B cell (primary cell): ENCODE results near the gene CPD. TPM values are rescaled to one million over a fixed set of nuclear protein-coding genes. Genes with fewer than 3 reads are reported as not detected.

ENCODE experiments used
- ATAC-seq: fragments of 200-7000 bp; cut with Tn5 transposase; one replicate; pipeline ENCODE4 v1.10.0; 2021; ENCODE audit warnings: low read depth, mild to moderate bottlenecking, moderate number of reproducible peaks, moderate library complexity
- CTCF ChIA-PET: fragments of 350-600 bp; sonication (Branson Sonifier 250); formaldehyde crosslinking; loops from one replicate; lab custom pipeline; 2021; ENCODE audit warnings: antibody characterized with exemption, inconsistent platforms; lab: Charles Lee
- POLR2A ChIA-PET: fragments of 350-600 bp; sonication (Branson Sonifier 250); formaldehyde crosslinking; loops from one replicate; lab custom pipeline; 2021; ENCODE audit warnings: antibody characterized with exemption; lab: Charles Lee
- DNase-seq: peaks from one replicate; pipeline ENCODE4 v3.0.0; 2013
- H2AFZ ChIP-seq: 2 replicates; pipeline ENCODE4 v1.6.1; 2012; ENCODE audit warnings: mild to moderate bottlenecking, low read depth, low read length; ENCODE audit not compliant: insufficient read depth, poor library complexity, severe bottlenecking
- H3K27ac ChIP-seq, 2 donors: 1 replicate in 1 of 2; 2 replicates in 1 of 2; pipeline ENCODE4 v1.5.1; 2012 to 2013; ENCODE audit warnings: low read length in 2 of 2, mild to moderate bottlenecking in 2 of 2, moderate library complexity in 1 of 2
- H3K27me3 ChIP-seq, 4 experiments: fragments of 200-600 bp in 1 of 4; sonication (generic) in 1 of 4; replicated peaks in 1 of 4; 1 replicate in 2 of 4; 2 replicates in 2 of 4; pipeline versions ENCODE4 v1.6.1 to v1.7.0; 2013 to 2016; ENCODE audit warnings: low read length in 3 of 4, mild to moderate bottlenecking in 2 of 4, mixed read lengths in 1 of 4, moderate library complexity in 1 of 4; ENCODE audit not compliant: insufficient read depth in 4 of 4, control insufficient read depth in 3 of 4; ENCODE audit errors: control extremely low read depth in 1 of 4
- H3K36me3 ChIP-seq, 2 experiments: replicated peaks in 1 of 2; 1 replicate in 1 of 2; 2 replicates in 1 of 2; pipeline versions ENCODE4 v1.6.1 to v1.7.1; 2013; ENCODE audit warnings: low read length in 1 of 2; ENCODE audit not compliant: insufficient read depth in 2 of 2, control insufficient read depth in 1 of 2; ENCODE audit errors: control extremely low read depth in 1 of 2, extremely low read depth in 1 of 2
- H3K4me1 ChIP-seq, 2 donors: fragments of 200-600 bp in 1 of 2; sonication (generic) in 1 of 2; 1 replicate in 1 of 2; 2 replicates in 1 of 2; pipeline versions ENCODE4 v1.5.1 to v1.6.1; 2013 to 2017; ENCODE audit warnings: low read length in 2 of 2; ENCODE audit not compliant: control insufficient read depth in 2 of 2, insufficient read depth in 2 of 2
- H3K4me2 ChIP-seq: replicated peaks from 2 replicates; pipeline ENCODE3; 2012; ENCODE audit warnings: mild to moderate bottlenecking, low read depth, low read length; ENCODE audit not compliant: poor library complexity, severe bottlenecking
- H3K4me3 ChIP-seq, 5 experiments: fragments of 200-600 bp in 1 of 5; sonication (generic) in 1 of 5; 1 replicate in 3 of 5; 2 replicates in 2 of 5; pipeline versions ENCODE4 v1.5.1 to v1.7.0; 2011 to 2016; ENCODE audit warnings: low read length in 4 of 5, mild to moderate bottlenecking in 4 of 5, low read depth in 2 of 5, control low read depth in 1 of 5, moderate library complexity in 1 of 5; ENCODE audit not compliant: insufficient read depth in 1 of 5; ENCODE audit errors: control extremely low read depth in 1 of 5, extremely low read depth in 1 of 5
- H3K79me2 ChIP-seq: fragments of 200-600 bp; sonication (generic); one replicate; pipeline ENCODE4 v1.6.0; 2016; ENCODE audit warnings: low read length; ENCODE audit not compliant: control insufficient read depth, insufficient read depth
- H3K9ac ChIP-seq: fragments of 200-600 bp; sonication (generic); 2 replicates; pipeline ENCODE4 v1.6.1; 2017; ENCODE audit warnings: mild to moderate bottlenecking, low read length, moderate library complexity
- H3K9me3 ChIP-seq, 3 donors: one replicate each; pipeline versions ENCODE4 v1.6.1 to v1.7.1; 2013; ENCODE audit warnings: low read length in 2 of 3; ENCODE audit not compliant: control insufficient read depth in 2 of 3, insufficient read depth in 1 of 3; ENCODE audit errors: control extremely low read depth in 1 of 3
- H4K20me1 ChIP-seq: 2 replicates; pipeline ENCODE4 v1.6.0; 2012; ENCODE audit warnings: mild to moderate bottlenecking, low read length; ENCODE audit not compliant: insufficient read depth, control insufficient read depth, poor library complexity, severe bottlenecking
- H3K27ac Mint-ChIP-seq: one replicate; pipeline ENCODE4 v1.8.0; 2021; ENCODE audit warnings: mixed read lengths
- H3K27me3 Mint-ChIP-seq: one replicate; pipeline ENCODE4 v1.8.0; 2021; ENCODE audit warnings: mixed read lengths
- H3K4me1 Mint-ChIP-seq: one replicate; pipeline ENCODE4 v1.8.0; 2021; ENCODE audit warnings: mixed read lengths
- H3K4me3 Mint-ChIP-seq: one replicate; pipeline ENCODE4 v1.8.0; 2021; ENCODE audit warnings: mixed read lengths
- H3K9me3 Mint-ChIP-seq: one replicate; pipeline ENCODE4 v1.8.0; 2022; ENCODE audit warnings: mixed read lengths; ENCODE audit not compliant: insufficient read depth
- CTCF ChIP-seq: fragments of 200-600 bp; IDR thresholded peaks from one replicate; pipeline ENCODE4 v1.8.0; 2022; ENCODE audit warnings: antibody characterized with exemption, mild to moderate bottlenecking
- EZH2 ChIP-seq: IDR thresholded peaks from 2 replicates; pipeline ENCODE4 v1.6.1; 2012; ENCODE audit warnings: borderline replicate concordance, low read depth, mild to moderate bottlenecking, moderate library complexity, low read length; ENCODE audit not compliant: insufficient read depth, poor library complexity, severe bottlenecking
- intact Hi-C: fragments of 100-400 bp; cut with micrococcal nuclease; formaldehyde crosslinking; loops from one replicate; pipeline ENCODE4 v1.10.0; 2022
- polyA plus RNA-seq: library from polyadenylated mRNA; depleted of rRNA; stranded (reverse); fragments of >200 nt; gene quantifications from 2 replicates; pipeline ENCODE4 v1.2.3, GENCODE V29; 2012
- total RNA-seq, 2 donors: library from RNA; stranded (reverse); fragments of 120-200 nt in 1 of 2; gene quantifications; 1 replicate in 1 of 2; 2 replicates in 1 of 2; pipeline versions ENCODE4 v1.2.3 to v1.2.4, GENCODE V29; 2013 to 2022

CPD gene
- total and polyA plus RNA-seq, 2 donors (not counting 1 experiment from before 2014, with no cell fraction given) = 1.5 to 15.6 TPM

- H3K4me2 ChIP-seq = no peak overlapping the region
- peaks cover 13% of the 10 kb centered on the region for H3K27me3 Mint-ChIP-seq
- H3K4me1 Mint-ChIP-seq = no peaks in the 10 kb centered on the region
- H3K4me3 ChIP-seq = no peak overlapping the region
- ATAC-seq = no peak
- H3K9ac ChIP-seq = no peak overlapping the region
- ChIA-PET POLR2A (no interaction called here), CTCF (interaction anchor here (1.3 kb wide), 1 partner anchor 14 kb away, joined by 5 read pairs; no protein-coding TSS in a partner anchor)
- no peaks in the 10 kb centered on the region for H3K4me1 ChIP-seq
- intact Hi-C loops = loop anchor here (10.0 kb wide), 1 partner anchor 50 kb away; no protein-coding TSS in a partner anchor
- no peaks in the 10 kb centered on the region for H4K20me1 ChIP-seq
- no peak for TF ChIP-seq CTCF
- no peak for TF ChIP-seq EZH2
- H3K9me3 Mint-ChIP-seq = no peaks in the 10 kb centered on the region
- H3K27ac Mint-ChIP-seq = no peak overlapping the region
- H3K27ac ChIP-seq = no peak overlapping the region
- no peaks in the 10 kb centered on the region for H3K79me2 ChIP-seq
- no peaks in the 10 kb centered on the region for H3K9me3 ChIP-seq
- H3K4me3 Mint-ChIP-seq = no peak overlapping the region
- H3K27me3 ChIP-seq = peaks cover 0 to 3% (median 0%) of the 10 kb centered on the region in 4 experiments
- no peak for DNase-seq
- no peak overlapping the region for H2AFZ ChIP-seq
- H3K36me3 ChIP-seq = no peaks in the 10 kb centered on the region
These were observed 24.0 kb upstream of the CPD start for GRCh38 chr17:30354701-30355100.

GRCh38 chr17:30357476-30357875, 21.3 kb upstream of the CPD start:
- H2AFZ ChIP-seq = no peak overlapping the region
- no peak overlapping the region for H3K9ac ChIP-seq
- H3K27ac Mint-ChIP-seq = no peak overlapping the region
- intact Hi-C loops = loop anchor here (10.0 kb wide), 1 partner anchor 47 kb away; no protein-coding TSS in a partner anchor
- H3K4me2 ChIP-seq = no peak overlapping the region
- ATAC-seq (no peak), DNase-seq (no peak)
- no peaks in the 10 kb centered on the region for H3K4me1 ChIP-seq
- H3K36me3 ChIP-seq = no peaks in the 10 kb centered on the region
- H4K20me1 ChIP-seq = no peaks in the 10 kb centered on the region
- CTCF ChIA-PET = interaction anchor here (1.1 kb wide), 1 partner anchor 21 kb away, joined by 3 read pairs; no protein-coding TSS in a partner anchor
- peaks cover 8% of the 10 kb centered on the region for H3K9me3 Mint-ChIP-seq
- TF ChIP-seq CTCF (no peak), EZH2 (no peak)
- peaks cover under 1% of the 10 kb centered on the region for H3K4me1 Mint-ChIP-seq
- H3K27ac ChIP-seq = no peak overlapping the region
- H3K79me2 ChIP-seq = no peaks in the 10 kb centered on the region
- no peak overlapping the region for H3K4me3 ChIP-seq
- no peaks in the 10 kb centered on the region for H3K27me3 ChIP-seq
- H3K4me3 Mint-ChIP-seq = no peak overlapping the region
- peaks cover 6 to 14% (median 9%) of the 10 kb centered on the region in 3 donors for H3K9me3 ChIP-seq
- peaks cover 10% of the 10 kb centered on the region for H3K27me3 Mint-ChIP-seq
- POLR2A ChIA-PET = no interaction called here
